Measurements from ENCODE around the gene TNRC6A. TPM values are rescaled to one million over a fixed set of nuclear protein-coding genes. Genes with fewer than 3 reads are reported as not detected.

TNRC6A gene
- polyA plus RNA-seq, 1 donor, result 49.2 TPM

- WGBS (ENCODE audit: insufficient coverage, low lambda C conversion rate), result no CpG with 5 or more reads among the region's 8 CpGs
Observed at GRCh38 chr16:24822974-24823373, 93.5 kb downstream of the TNRC6A start.

GRCh38 chr16:24825696-24826095 lies 96.2 kb downstream of the TNRC6A start:
- no peaks in the 10 kb centered on the region for H3K9me3 ChIP-seq (ENCODE audit: control insufficient read depth, low read depth, low read length)
- H3K27me3 ChIP-seq (ENCODE audit: control insufficient read depth, insufficient read depth, low read length), result no peaks in the 10 kb centered on the region
- no peak overlapping the region for H3K4me3 ChIP-seq (ENCODE audit: low read length)
- 100% methylated on average over 1 of the region's 10 CpGs for WGBS (ENCODE audit: insufficient coverage, low lambda C conversion rate)
- no peak for DNase-seq
- peaks cover 66% of the 10 kb centered on the region for H3K36me3 ChIP-seq (ENCODE audit: control insufficient read depth, insufficient read depth, low read length)
- no peaks in the 10 kb centered on the region for H3K4me1 ChIP-seq (ENCODE audit: control insufficient read depth, insufficient read depth, low read length)
- no peak overlapping the region for H3K27ac ChIP-seq (ENCODE audit: low read length)

More at GRCh38 chr16:24822974-24823373, 93.5 kb downstream of the TNRC6A start:
- Histone ChIP-seq H3K27me3 (ENCODE audit: control insufficient read depth, insufficient read depth, low read length) (no peaks in the 10 kb centered on the region), H3K36me3 (ENCODE audit: control insufficient read depth, insufficient read depth, low read length) (peaks cover 85% of the 10 kb centered on the region), H3K27ac (ENCODE audit: low read length) (no peak overlapping the region), H3K9me3 (ENCODE audit: control insufficient read depth, low read depth, low read length) (no peaks in the 10 kb centered on the region), H3K4me1 (ENCODE audit: control insufficient read depth, insufficient read depth, low read length) (no peaks in the 10 kb centered on the region), H3K4me3 (ENCODE audit: low read length) (no peak overlapping the region)
- DNase-seq, result no peak

- WGBS (ENCODE audit: insufficient coverage, low lambda C conversion rate), result 88% methylated on average over 5 of the region's 12 CpGs
- peaks cover 61% of the 10 kb centered on the region for H3K36me3 ChIP-seq (ENCODE audit: control insufficient read depth, insufficient read depth, low read length)
Observed at GRCh38 chr16:24826096-24826690, 96.7 kb downstream of the TNRC6A start.

GRCh38 chr16:24826817-24827566 lies 97.5 kb downstream of the TNRC6A start:
- Histone ChIP-seq H3K36me3 (ENCODE audit: control insufficient read depth, insufficient read depth, low read length) (peaks cover 53% of the 10 kb centered on the region), H3K27me3 (ENCODE audit: control insufficient read depth, insufficient read depth, low read length) (no peaks in the 10 kb centered on the region), H3K27ac (ENCODE audit: low read length) (no peak overlapping the region), H3K4me3 (ENCODE audit: low read length) (no peak overlapping the region), H3K4me1 (ENCODE audit: control insufficient read depth, insufficient read depth, low read length) (no peaks in the 10 kb centered on the region), H3K9me3 (ENCODE audit: control insufficient read depth, low read depth, low read length) (no peaks in the 10 kb centered on the region)
- no CpG with 5 or more reads among the region's 9 CpGs for WGBS (ENCODE audit: insufficient coverage, low lambda C conversion rate)
- DNase-seq, result no peak

More at GRCh38 chr16:24826096-24826690, 96.7 kb downstream of the TNRC6A start:
- Histone ChIP-seq H3K27ac (ENCODE audit: low read length) (no peak overlapping the region), H3K9me3 (ENCODE audit: control insufficient read depth, low read depth, low read length) (no peaks in the 10 kb centered on the region), H3K4me1 (ENCODE audit: control insufficient read depth, insufficient read depth, low read length) (no peaks in the 10 kb centered on the region), H3K4me3 (ENCODE audit: low read length) (no peak overlapping the region), H3K27me3 (ENCODE audit: control insufficient read depth, insufficient read depth, low read length) (no peaks in the 10 kb centered on the region)
- no peak for DNase-seq

- H3K27ac ChIP-seq (ENCODE audit: low read length), result no peak overlapping the region
- H3K9me3 ChIP-seq (ENCODE audit: control insufficient read depth, low read depth, low read length), result no peaks in the 10 kb centered on the region
- no peaks in the 10 kb centered on the region for H3K4me1 ChIP-seq (ENCODE audit: control insufficient read depth, insufficient read depth, low read length)
- WGBS (ENCODE audit: insufficient coverage, low lambda C conversion rate), result no CpG with 5 or more reads among the region's 5 CpGs
- no peaks in the 10 kb centered on the region for H3K27me3 ChIP-seq (ENCODE audit: control insufficient read depth, insufficient read depth, low read length)
- no peak for DNase-seq
- no peak overlapping the region for H3K4me3 ChIP-seq (ENCODE audit: low read length)
- peaks cover 33% of the 10 kb centered on the region for H3K36me3 ChIP-seq (ENCODE audit: control insufficient read depth, insufficient read depth, low read length)
Observed at GRCh38 chr16:24829153-24829552, 99.7 kb downstream of the TNRC6A start.

GRCh38 chr16:24833352-24833751 lies 103.9 kb downstream of the TNRC6A start:
- no peaks in the 10 kb centered on the region for H3K9me3 ChIP-seq (ENCODE audit: control insufficient read depth, low read depth, low read length)
- WGBS (ENCODE audit: insufficient coverage, low lambda C conversion rate), result 91% methylated on average over 5 of the region's 6 CpGs
- no peak for DNase-seq
- no peak overlapping the region for H3K27ac ChIP-seq (ENCODE audit: low read length)
- H3K27me3 ChIP-seq (ENCODE audit: control insufficient read depth, insufficient read depth, low read length), result no peaks in the 10 kb centered on the region
- H3K36me3 ChIP-seq (ENCODE audit: control insufficient read depth, insufficient read depth, low read length), result peaks cover 5% of the 10 kb centered on the region
- peaks cover 2% of the 10 kb centered on the region for H3K4me1 ChIP-seq (ENCODE audit: control insufficient read depth, insufficient read depth, low read length)
- no peak overlapping the region for H3K4me3 ChIP-seq (ENCODE audit: low read length)

GRCh38 chr16:24834459-24835335 lies 105.2 kb downstream of the TNRC6A start:
- peak; percentile 59 to 79 for DNase-seq
- Histone ChIP-seq H3K9me3 (ENCODE audit: control insufficient read depth, low read depth, low read length) (no peaks in the 10 kb centered on the region), H3K27me3 (ENCODE audit: control insufficient read depth, insufficient read depth, low read length) (no peaks in the 10 kb centered on the region), H3K27ac (ENCODE audit: low read length) (no peak overlapping the region), H3K4me3 (ENCODE audit: low read length) (no peak overlapping the region), H3K4me1 (ENCODE audit: control insufficient read depth, insufficient read depth, low read length) (peaks cover 15% of the 10 kb centered on the region), H3K36me3 (ENCODE audit: control insufficient read depth, insufficient read depth, low read length) (no peaks in the 10 kb centered on the region)
- 80% methylated on average over 2 of the region's 7 CpGs for WGBS (ENCODE audit: insufficient coverage, low lambda C conversion rate)

GRCh38 chr16:24836836-24837235 lies 107.4 kb downstream of the TNRC6A start:
- Histone ChIP-seq H3K4me3 (ENCODE audit: low read length) (no peak overlapping the region), H3K4me1 (ENCODE audit: control insufficient read depth, insufficient read depth, low read length) (peaks cover 16% of the 10 kb centered on the region), H3K27ac (ENCODE audit: low read length) (no peak overlapping the region), H3K36me3 (ENCODE audit: control insufficient read depth, insufficient read depth, low read length) (no peaks in the 10 kb centered on the region), H3K9me3 (ENCODE audit: control insufficient read depth, low read depth, low read length) (no peaks in the 10 kb centered on the region), H3K27me3 (ENCODE audit: control insufficient read depth, insufficient read depth, low read length) (no peaks in the 10 kb centered on the region)
- WGBS (ENCODE audit: insufficient coverage, low lambda C conversion rate), result no CpG with 5 or more reads among the region's 6 CpGs
- DNase-seq, result no peak

GRCh38 chr16:24837969-24838368 lies 108.5 kb downstream of the TNRC6A start:
- WGBS (ENCODE audit: insufficient coverage, low lambda C conversion rate), result no CpG with 5 or more reads among the region's 9 CpGs
- no peak overlapping the region for H3K27ac ChIP-seq (ENCODE audit: low read length)
- H3K4me1 ChIP-seq (ENCODE audit: control insufficient read depth, insufficient read depth, low read length), result peaks cover 16% of the 10 kb centered on the region
- H3K4me3 ChIP-seq (ENCODE audit: low read length), result no peak overlapping the region
- H3K36me3 ChIP-seq (ENCODE audit: control insufficient read depth, insufficient read depth, low read length), result no peaks in the 10 kb centered on the region
- no peaks in the 10 kb centered on the region for H3K27me3 ChIP-seq (ENCODE audit: control insufficient read depth, insufficient read depth, low read length)
- DNase-seq, result no peak
- no peaks in the 10 kb centered on the region for H3K9me3 ChIP-seq (ENCODE audit: control insufficient read depth, low read depth, low read length)

- Histone ChIP-seq H3K9me3 (ENCODE audit: control insufficient read depth, low read depth, low read length) (no peaks in the 10 kb centered on the region), H3K36me3 (ENCODE audit: control insufficient read depth, insufficient read depth, low read length) (no peaks in the 10 kb centered on the region), H3K27me3 (ENCODE audit: control insufficient read depth, insufficient read depth, low read length) (no peaks in the 10 kb centered on the region), H3K4me1 (ENCODE audit: control insufficient read depth, insufficient read depth, low read length) (peaks cover 16% of the 10 kb centered on the region), H3K27ac (ENCODE audit: low read length) (peak overlapping the region; percentile 65), H3K4me3 (ENCODE audit: low read length) (peak overlapping the region; percentile 8)
- no CpG with 5 or more reads among the region's 5 CpGs for WGBS (ENCODE audit: insufficient coverage, low lambda C conversion rate)
- peak; percentile 38 to 74 for DNase-seq
Observed at GRCh38 chr16:24838554-24839266, 109.3 kb downstream of the TNRC6A start.
